Measurements from ENCODE around the gene NPAS3.

DNA sequence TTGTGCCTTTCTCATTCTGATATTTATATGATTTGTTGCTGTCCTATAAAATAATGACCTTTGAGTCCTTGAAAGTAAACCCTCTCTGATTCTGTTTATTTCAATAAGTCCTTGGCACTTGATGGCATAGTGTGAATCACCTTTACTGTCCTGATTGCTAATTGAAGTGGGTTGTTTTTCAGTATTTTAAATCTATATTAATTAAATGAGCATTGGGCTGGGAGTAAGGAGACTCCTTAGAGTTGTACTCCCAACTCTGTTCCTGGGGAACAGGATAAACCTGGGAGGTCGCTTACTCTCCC, 776.5 kb downstream of the NPAS3 start:
- TF ChIP-seq, protein P1, sequence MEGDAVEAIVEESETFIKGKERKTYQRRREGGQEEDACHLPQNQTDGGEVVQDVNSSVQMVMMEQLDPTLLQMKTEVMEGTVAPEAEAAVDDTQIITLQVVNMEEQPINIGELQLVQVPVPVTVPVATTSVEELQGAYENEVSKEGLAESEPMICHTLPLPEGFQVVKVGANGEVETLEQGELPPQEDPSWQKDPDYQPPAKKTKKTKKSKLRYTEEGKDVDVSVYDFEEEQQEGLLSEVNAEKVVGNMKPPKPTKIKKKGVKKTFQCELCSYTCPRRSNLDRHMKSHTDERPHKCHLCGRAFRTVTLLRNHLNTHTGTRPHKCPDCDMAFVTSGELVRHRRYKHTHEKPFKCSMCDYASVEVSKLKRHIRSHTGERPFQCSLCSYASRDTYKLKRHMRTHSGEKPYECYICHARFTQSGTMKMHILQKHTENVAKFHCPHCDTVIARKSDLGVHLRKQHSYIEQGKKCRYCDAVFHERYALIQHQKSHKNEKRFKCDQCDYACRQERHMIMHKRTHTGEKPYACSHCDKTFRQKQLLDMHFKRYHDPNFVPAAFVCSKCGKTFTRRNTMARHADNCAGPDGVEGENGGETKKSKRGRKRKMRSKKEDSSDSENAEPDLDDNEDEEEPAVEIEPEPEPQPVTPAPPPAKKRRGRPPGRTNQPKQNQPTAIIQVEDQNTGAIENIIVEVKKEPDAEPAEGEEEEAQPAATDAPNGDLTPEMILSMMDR (tag by site-specific recombination; IDR thresholded peaks at IDR 0.05): no peak
- no peak for TF ChIP-seq GLIS1 (tag by site-specific recombination; IDR thresholded peaks at IDR 0.05)
- no peak for TF ChIP-seq PRDM1 (tag by site-specific recombination; IDR thresholded peaks at IDR 0.05)
- no peak for TF ChIP-seq ZBTB1 (tag by site-specific recombination; IDR thresholded peaks at IDR 0.05)
- no peak for TF ChIP-seq IKZF3 (tag by site-specific recombination; IDR thresholded peaks at IDR 0.05)
- no peak for TF ChIP-seq ZNF837 (tag by site-specific recombination; IDR thresholded peaks at IDR 0.05)
